ENCODE measurements around the gene IL1RL2. TPM values are rescaled to one million over a fixed set of nuclear protein-coding genes. Genes with fewer than 3 reads are reported as not detected.

The IL1RL2 gene
- total and polyA plus RNA-seq, 7 donors = 0.27 to 0.90 (median 0.60) TPM; not detected in 4

DNA sequence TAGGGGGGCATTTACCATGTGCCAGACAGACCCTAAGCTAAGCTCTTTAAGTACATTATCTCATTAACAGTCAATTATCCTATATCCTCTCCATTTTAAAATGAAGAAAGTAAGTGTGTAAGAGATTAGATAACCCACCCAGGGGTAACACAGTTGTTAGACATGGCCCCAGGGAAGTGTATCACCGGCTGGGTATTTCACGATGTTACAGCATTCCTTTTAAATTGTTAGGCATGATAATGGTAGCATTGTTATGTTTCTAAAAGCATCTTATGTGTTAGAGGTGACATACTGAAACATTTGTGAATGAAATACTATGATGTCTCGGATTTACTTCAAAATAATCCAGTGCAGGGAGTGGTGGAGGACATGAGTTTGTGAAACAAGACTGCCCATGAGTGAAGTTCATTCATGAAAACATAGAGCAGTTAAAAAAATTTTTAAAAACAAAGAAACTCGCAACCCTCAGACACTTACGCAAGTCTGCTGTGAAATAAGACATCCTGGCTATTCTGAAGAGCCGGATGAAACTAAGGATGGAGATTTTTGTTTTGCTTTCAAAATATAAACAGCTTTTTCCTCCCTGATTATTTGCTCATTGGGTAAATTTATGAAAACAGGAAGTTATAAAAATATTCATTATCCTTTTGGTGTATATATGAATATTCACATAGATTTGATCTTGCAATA, 54.9 kb downstream of the IL1RL2 start:
- Histone ChIP-seq H3K36me3 (no peaks in the 10 kb centered on the region), H3K4me1 (peaks cover 0 to 11% (median 4%) of the 10 kb centered on the region in 4 donors), H3K4me3 (no peak overlapping the region), H3K27me3 (no peaks in the 10 kb centered on the region), H3K9me3 (no peaks in the 10 kb centered on the region), H3K27ac (no peak overlapping the region)
- no peak for TF ChIP-seq EP300 (IDR thresholded peaks at IDR 0.05)
- no peak for TF ChIP-seq POLR2AphosphoS5 (IDR thresholded peaks at IDR 0.05)
- TF ChIP-seq, protein P1, sequence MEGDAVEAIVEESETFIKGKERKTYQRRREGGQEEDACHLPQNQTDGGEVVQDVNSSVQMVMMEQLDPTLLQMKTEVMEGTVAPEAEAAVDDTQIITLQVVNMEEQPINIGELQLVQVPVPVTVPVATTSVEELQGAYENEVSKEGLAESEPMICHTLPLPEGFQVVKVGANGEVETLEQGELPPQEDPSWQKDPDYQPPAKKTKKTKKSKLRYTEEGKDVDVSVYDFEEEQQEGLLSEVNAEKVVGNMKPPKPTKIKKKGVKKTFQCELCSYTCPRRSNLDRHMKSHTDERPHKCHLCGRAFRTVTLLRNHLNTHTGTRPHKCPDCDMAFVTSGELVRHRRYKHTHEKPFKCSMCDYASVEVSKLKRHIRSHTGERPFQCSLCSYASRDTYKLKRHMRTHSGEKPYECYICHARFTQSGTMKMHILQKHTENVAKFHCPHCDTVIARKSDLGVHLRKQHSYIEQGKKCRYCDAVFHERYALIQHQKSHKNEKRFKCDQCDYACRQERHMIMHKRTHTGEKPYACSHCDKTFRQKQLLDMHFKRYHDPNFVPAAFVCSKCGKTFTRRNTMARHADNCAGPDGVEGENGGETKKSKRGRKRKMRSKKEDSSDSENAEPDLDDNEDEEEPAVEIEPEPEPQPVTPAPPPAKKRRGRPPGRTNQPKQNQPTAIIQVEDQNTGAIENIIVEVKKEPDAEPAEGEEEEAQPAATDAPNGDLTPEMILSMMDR (IDR thresholded peaks at IDR 0.05) = no peak
- no peak for TF ChIP-seq POLR2A (IDR thresholded peaks at IDR 0.05)
- intact Hi-C loops (cut with DNase I) = loop anchor here (1.0 to 5.0 kb wide), 5 partner anchors 54 to 359 kb away; partner anchors contain the start of gene IL1RL2
- WGBS, 2 donors = 82 to 84% methylated on average over 6 of the region's 6 CpGs
- DNase-seq = no peak

DNA sequence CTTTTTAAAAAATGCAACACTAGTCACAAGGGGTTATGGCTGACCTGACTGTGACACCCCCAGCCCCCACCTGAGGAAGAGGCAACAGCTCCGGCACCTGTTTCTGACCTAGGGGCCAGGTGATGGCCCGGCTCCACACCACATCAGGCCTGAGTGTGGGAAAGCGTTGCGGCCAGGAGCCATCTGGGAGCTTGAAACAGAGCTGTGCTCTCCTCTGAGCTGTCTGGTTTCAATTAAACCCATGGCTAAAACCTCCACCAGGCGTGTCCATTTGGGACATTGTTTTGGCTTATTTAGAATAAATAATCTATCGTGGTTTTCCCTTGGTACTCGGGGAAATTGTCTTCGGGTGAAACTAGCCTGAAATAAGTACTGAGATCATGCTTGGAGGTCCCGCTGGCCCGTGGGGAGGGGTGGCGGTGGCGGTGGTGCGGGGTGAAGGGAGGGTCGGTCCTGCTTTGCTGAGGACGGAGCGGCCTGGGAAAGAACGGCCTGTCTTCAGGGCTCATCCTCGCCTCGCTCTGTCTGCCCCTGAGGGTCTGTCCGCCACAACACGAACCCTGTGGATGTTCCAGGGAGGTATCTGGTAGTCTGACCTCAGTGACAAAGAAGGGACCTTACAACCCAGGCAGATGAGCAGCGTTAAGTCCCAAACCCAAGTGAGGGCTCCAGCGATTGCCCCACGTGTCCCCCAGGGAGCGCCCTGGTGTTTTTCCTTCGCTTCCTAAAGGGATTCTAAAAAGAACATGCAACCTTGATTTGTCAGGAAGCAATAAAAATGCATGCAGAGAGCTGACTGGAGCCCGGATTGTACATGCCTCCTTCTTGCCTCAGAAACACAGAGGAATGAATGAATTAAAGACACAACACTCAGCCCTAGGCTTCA, 58.7 kb downstream of the IL1RL2 start:
- H3K9me3 ChIP-seq = no peaks in the 10 kb centered on the region
- H3K4me3 ChIP-seq = no peak overlapping the region
- DNase-seq = no peak
- TF ChIP-seq POLR2AphosphoS5 (IDR thresholded peaks at IDR 0.05) (no peak), POLR2A (IDR thresholded peaks at IDR 0.05) (no peak), EP300 (IDR thresholded peaks at IDR 0.05) (no peak)
- TF ChIP-seq, protein P1 (IDR thresholded peaks at IDR 0.05) = no peak
- peaks cover 0 to 7% (median 3%) of the 10 kb centered on the region in 4 donors for H3K4me1 ChIP-seq
- intact Hi-C loops (cut with DNase I) = no loop called here
- no peak overlapping the region for H3K27ac ChIP-seq
- no peaks in the 10 kb centered on the region for H3K27me3 ChIP-seq
- H3K36me3 ChIP-seq = no peaks in the 10 kb centered on the region
- WGBS, 2 donors = 82 to 85% methylated on average over 27 of the region's 27 CpGs

GRCh38 chr2:102250278-102250821, 63.5 kb downstream of the IL1RL2 start:
- H3K4me1 ChIP-seq = peaks cover 0 to 12% (median 8%) of the 10 kb centered on the region in 4 donors
- no peak for DNase-seq
- no peaks in the 10 kb centered on the region for H3K36me3 ChIP-seq
- TF ChIP-seq POLR2A (IDR thresholded peaks at IDR 0.05) (no peak), POLR2AphosphoS5 (IDR thresholded peaks at IDR 0.05) (no peak), EP300 (IDR thresholded peaks at IDR 0.05) (no peak)
- TF ChIP-seq, protein P1 (IDR thresholded peaks at IDR 0.05) = no peak
- no peaks in the 10 kb centered on the region for H3K9me3 ChIP-seq
- no peak overlapping the region for H3K4me3 ChIP-seq
- no peaks in the 10 kb centered on the region for H3K27me3 ChIP-seq
- H3K27ac ChIP-seq = no peak overlapping the region
- WGBS, 2 donors = 82 to 87% methylated on average over 37 of the region's 37 CpGs
- intact Hi-C loops (cut with DNase I) = no loop called here

- intact Hi-C loops (cut with DNase I) = no loop called here
- Histone ChIP-seq H3K4me3 (peak overlapping the region; percentile 21 to 45 (median 42)), H3K9me3 (no peaks in the 10 kb centered on the region), H3K27ac (no peak overlapping the region), H3K27me3 (no peaks in the 10 kb centered on the region), H3K4me1 (peaks cover 0 to 12% (median 8%) of the 10 kb centered on the region in 4 donors), H3K36me3 (no peaks in the 10 kb centered on the region)
- WGBS, 2 donors = 4 to 6% methylated on average over 52 of the region's 52 CpGs
- no peak for DNase-seq
- no peak for TF ChIP-seq POLR2AphosphoS5 (IDR thresholded peaks at IDR 0.05)
- TF ChIP-seq, protein P1 (IDR thresholded peaks at IDR 0.05) = peak; percentile 24 to 60 (median 42)
Observed at GRCh38 chr2:102251042-102251848, 64.4 kb downstream of the IL1RL2 start.
